Measurements from ENCODE around the gene CD101. TPM values are rescaled to one million over a fixed set of nuclear protein-coding genes. Genes with fewer than 3 reads are reported as not detected.

The CD101 gene
- total RNA-seq, 1 experiment from 2014 or later, result 1.7 TPM

- H3K36me3 ChIP-seq (ENCODE audit: insufficient read depth, low read length, poor library complexity, severe bottlenecking), result no peaks in the 10 kb centered on the region
- H3K4me1 ChIP-seq (ENCODE audit: insufficient read depth, low read length, poor library complexity, severe bottlenecking), result no peaks in the 10 kb centered on the region
- no peak overlapping the region for H3K4me3 ChIP-seq (ENCODE audit: low read depth, low read length, poor library complexity, severe bottlenecking)
- intact Hi-C loops (cut with micrococcal nuclease; ENCODE audit: unreplicated experiment), result no loop called here
- ChIA-PET CTCF (no interaction called here), POLR2A (ENCODE audit: low non-redundant PET) (interaction anchor here (0.7 kb wide), 1 partner anchor 220 kb away, joined by 20 read pairs; no protein-coding TSS in a partner anchor)
- no peak for DNase-seq (ENCODE audit: low spot score)
- H3K27ac ChIP-seq (ENCODE audit: low read depth, low read length, poor library complexity, severe bottlenecking), result no peak overlapping the region
- H3K9me3 ChIP-seq (ENCODE audit: low read depth, low read length, poor library complexity, severe bottlenecking), result no peaks in the 10 kb centered on the region
- no TSS peak for BruUV-seq (replicated peaks)
- H3K27me3 ChIP-seq (replicated peaks; ENCODE audit: insufficient read depth, low read depth, low read length, poor library complexity), result no peaks in the 10 kb centered on the region
- TF ChIP-seq CTCF (conservative IDR thresholded peaks at IDR 0.05; ENCODE audit: low read depth, low read length) (no peak), EZH2 (IDR thresholded peaks at IDR 0.05; ENCODE audit: borderline replicate concordance, low read depth, low read length, poor library complexity, severe bottlenecking) (no peak)
Observed at GRCh38 chr1:116984406-116985160, 17.0 kb upstream of the CD101 start.

DNA sequence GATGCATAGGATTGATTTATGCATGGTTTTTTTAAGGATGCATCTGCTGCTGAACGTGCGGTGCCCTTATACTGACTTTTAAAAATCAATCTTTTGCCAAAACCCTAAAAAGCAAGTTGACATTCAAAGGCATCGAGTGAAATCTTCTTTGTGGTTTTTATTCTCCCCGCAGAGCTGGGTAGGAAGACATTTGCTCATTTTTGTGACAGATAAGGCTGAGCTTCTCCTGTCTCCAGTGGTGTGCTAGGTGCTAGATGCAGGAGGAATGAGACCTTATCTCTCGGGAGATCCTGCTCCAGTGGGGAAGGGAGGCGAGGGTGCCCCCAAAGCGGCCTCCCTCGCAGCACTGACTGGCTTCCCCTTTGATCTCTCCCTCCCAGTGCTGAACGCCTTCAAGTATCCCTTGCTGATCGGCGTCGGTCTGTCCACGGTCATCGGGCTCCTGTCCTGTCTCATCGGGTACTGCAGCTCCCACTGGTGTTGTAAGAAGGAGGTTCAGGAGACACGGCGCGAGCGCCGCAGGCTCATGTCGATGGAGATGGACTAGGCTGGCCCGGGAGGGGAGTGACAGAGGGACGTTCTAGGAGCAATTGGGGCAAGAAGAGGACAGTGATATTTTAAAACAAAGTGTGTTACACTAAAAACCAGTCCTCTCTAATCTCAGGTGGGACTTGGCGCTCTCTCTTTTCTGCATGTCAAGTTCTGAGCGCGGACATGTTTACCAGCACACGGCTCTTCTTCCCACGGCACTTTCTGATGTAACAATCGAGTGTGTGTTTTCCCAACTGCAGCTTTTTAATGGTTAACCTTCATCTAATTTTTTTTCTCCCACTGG lies 14.9 kb upstream of the CD101 start:
- H3K9me3 ChIP-seq (ENCODE audit: low read depth, low read length, poor library complexity, severe bottlenecking), result no peaks in the 10 kb centered on the region
- no peak overlapping the region for H3K4me3 ChIP-seq (ENCODE audit: low read depth, low read length, poor library complexity, severe bottlenecking)
- BruUV-seq (replicated peaks), result no TSS peak
- no peaks in the 10 kb centered on the region for H3K4me1 ChIP-seq (ENCODE audit: insufficient read depth, low read length, poor library complexity, severe bottlenecking)
- ChIA-PET CTCF (no interaction called here), POLR2A (ENCODE audit: low non-redundant PET) (no interaction called here)
- intact Hi-C loops (cut with micrococcal nuclease; ENCODE audit: unreplicated experiment), result no loop called here
- H3K36me3 ChIP-seq (ENCODE audit: insufficient read depth, low read length, poor library complexity, severe bottlenecking), result no peaks in the 10 kb centered on the region
- TF ChIP-seq CTCF (conservative IDR thresholded peaks at IDR 0.05; ENCODE audit: low read depth, low read length) (no peak), EZH2 (IDR thresholded peaks at IDR 0.05; ENCODE audit: borderline replicate concordance, low read depth, low read length, poor library complexity, severe bottlenecking) (no peak)
- DNase-seq (ENCODE audit: low spot score), result no peak
- H3K27ac ChIP-seq (ENCODE audit: low read depth, low read length, poor library complexity, severe bottlenecking), result no peak overlapping the region
- no peaks in the 10 kb centered on the region for H3K27me3 ChIP-seq (replicated peaks; ENCODE audit: insufficient read depth, low read depth, low read length, poor library complexity)

DNA sequence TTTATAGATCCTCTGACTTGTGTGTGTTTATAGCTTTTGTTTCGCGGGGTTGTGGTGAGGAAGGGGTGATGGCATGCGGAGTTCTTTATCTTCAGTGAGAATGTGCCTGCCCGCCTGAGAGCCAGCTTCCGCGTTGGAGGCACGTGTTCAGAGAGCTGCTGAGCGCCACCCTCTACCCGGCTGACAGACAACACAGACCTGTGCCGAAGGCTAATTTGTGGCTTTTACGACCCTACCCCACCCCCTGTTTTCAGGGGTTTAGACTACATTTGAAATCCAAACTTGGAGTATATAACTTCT lies 14.4 kb upstream of the CD101 start:
- TF ChIP-seq EZH2 (IDR thresholded peaks at IDR 0.05; ENCODE audit: borderline replicate concordance, low read depth, low read length, poor library complexity, severe bottlenecking) (no peak), CTCF (conservative IDR thresholded peaks at IDR 0.05; ENCODE audit: low read depth, low read length) (no peak)
- no peaks in the 10 kb centered on the region for H3K27me3 ChIP-seq (replicated peaks; ENCODE audit: insufficient read depth, low read depth, low read length, poor library complexity)
- POLR2A ChIA-PET (ENCODE audit: low non-redundant PET), result no interaction called here
- no peaks in the 10 kb centered on the region for H3K9me3 ChIP-seq (ENCODE audit: low read depth, low read length, poor library complexity, severe bottlenecking)
- H3K4me3 ChIP-seq (ENCODE audit: low read depth, low read length, poor library complexity, severe bottlenecking), result no peak overlapping the region
- no peaks in the 10 kb centered on the region for H3K4me1 ChIP-seq (ENCODE audit: insufficient read depth, low read length, poor library complexity, severe bottlenecking)
- intact Hi-C loops (cut with micrococcal nuclease; ENCODE audit: unreplicated experiment), result no loop called here
- TSS peak; percentile 45 for BruUV-seq (replicated peaks)
- DNase-seq (ENCODE audit: low spot score), result no peak
- H3K27ac ChIP-seq (ENCODE audit: low read depth, low read length, poor library complexity, severe bottlenecking), result no peak overlapping the region
- H3K36me3 ChIP-seq (ENCODE audit: insufficient read depth, low read length, poor library complexity, severe bottlenecking), result no peaks in the 10 kb centered on the region
- CTCF ChIA-PET, result no interaction called here

Data from A673 (cell line).